Measurements from ENCODE around the gene PGS1.
A peak's percentile ranks its signal among the peaks of the same experiment; 100 is the strongest.

PGS1 gene

DNA sequence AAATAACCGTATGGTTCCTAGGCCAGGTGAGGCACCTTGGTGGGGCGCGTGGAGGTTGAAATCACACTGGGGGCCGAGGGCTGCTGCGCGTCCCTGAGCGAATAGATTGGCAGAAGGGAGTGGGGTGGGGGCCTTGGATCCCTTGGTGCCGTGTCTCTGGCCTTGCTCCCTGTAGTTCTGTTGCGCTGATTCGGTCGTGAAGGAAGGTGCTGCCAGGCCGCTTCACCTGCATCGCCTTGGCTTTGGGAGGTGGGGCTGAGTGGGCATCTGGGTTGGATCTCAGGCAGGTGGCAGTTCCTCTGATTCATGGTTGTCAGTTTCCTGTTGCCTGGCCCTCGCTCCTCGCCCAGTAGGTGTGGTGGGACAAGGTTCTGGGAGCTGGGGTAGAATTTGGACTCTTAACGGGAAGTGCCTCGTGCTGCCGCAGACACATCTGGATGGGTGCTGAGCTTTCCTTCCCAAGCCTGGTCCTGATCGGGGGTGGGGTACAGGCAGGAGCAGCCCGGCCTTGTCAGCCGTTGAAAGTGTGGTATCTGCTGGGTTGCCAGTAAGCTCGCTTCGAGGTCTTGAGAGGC lies 30.1 kb downstream of the PGS1 start:
- DNase-seq (ENCODE audit: low read depth), result no peak

DNA sequence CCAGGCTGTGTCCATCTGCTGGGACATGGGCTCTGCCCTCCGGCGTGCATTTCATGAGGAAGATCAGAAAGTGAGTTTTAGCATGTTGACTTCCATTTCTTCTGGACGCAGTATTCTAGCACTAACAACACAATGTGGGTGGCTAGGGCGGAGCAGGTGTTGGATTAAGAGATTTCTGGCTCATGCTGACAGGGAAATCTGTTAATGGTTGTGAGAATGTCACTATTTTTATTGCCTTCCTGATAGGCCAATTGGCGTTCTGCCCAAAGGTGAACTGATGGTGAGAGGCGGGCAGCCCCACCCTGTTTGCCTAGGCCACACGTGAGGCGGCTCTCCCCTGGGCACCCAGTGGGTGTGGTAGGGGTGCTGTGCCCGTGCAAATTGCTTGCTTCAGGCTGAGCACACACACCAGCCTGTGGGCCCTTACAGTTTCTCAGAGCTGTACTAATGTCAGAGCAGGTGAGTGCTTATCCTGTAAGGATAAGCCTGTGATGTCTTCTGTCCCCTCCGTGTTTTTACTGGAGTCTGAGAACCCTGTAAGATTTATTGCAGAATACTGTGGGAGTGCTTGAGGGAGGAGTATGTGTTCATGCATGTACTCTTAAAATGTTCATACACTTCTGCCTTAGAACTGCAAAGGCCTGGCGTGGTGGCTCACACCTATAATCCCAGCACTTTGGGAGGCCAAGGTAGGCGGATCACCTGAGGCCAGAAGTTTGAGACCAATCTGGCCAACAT lies 30.9 kb downstream of the PGS1 start:
- DNase-seq (ENCODE audit: low read depth), result no peak

DNA sequence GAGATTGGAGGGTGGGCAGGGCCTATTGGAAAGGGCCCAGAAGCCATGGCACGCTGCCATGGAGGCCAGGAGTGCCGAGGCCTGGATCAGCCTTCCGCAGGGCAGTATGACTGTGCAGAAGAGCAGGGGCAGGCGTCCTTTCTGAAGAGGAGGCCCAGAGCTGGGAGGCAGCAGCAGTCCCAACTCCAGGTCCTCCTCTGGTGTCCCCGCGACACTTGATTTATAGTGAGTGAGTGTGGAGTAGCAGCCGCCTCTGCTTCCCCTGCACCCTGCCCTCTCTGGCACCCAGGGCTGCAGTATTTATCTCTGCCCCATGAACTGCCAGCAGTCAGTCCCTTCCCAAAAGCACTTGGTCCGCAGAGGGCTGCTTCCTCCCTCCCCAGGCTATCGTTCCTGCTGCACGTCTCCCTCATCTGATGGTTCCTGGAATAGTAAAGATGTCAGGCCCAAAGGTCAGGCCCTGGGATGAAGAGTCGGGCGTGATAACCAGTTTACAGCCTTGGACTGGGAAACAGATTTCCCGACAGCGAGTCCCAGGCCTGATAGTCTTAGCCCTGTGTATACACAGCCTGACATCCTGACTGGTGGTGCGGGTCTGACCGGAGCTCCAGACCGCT lies 32.9 kb downstream of the PGS1 start:
- DNase-seq (ENCODE audit: low read depth), result no peak

DNA sequence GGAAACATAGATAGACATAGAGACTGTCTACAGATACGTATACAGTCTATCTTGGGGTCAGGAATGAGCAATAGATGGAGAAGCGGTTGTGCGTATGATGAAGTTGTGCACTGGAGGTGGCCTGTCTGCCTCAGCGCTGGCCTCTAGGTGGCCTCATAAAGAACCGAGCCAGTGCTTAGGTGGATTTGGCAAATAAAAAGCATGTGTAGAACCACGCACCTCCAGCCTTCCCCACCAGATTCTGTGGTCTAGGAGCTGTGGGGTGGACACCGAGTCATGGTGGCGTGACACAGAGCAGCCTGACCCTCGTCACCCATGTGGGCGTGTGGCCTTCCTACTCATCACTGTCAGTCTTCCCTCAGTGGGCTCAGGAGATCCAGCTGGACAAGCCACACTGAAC lies 34.0 kb downstream of the PGS1 start:
- DNase-seq (ENCODE audit: low read depth), result peak; percentile 45

DNA sequence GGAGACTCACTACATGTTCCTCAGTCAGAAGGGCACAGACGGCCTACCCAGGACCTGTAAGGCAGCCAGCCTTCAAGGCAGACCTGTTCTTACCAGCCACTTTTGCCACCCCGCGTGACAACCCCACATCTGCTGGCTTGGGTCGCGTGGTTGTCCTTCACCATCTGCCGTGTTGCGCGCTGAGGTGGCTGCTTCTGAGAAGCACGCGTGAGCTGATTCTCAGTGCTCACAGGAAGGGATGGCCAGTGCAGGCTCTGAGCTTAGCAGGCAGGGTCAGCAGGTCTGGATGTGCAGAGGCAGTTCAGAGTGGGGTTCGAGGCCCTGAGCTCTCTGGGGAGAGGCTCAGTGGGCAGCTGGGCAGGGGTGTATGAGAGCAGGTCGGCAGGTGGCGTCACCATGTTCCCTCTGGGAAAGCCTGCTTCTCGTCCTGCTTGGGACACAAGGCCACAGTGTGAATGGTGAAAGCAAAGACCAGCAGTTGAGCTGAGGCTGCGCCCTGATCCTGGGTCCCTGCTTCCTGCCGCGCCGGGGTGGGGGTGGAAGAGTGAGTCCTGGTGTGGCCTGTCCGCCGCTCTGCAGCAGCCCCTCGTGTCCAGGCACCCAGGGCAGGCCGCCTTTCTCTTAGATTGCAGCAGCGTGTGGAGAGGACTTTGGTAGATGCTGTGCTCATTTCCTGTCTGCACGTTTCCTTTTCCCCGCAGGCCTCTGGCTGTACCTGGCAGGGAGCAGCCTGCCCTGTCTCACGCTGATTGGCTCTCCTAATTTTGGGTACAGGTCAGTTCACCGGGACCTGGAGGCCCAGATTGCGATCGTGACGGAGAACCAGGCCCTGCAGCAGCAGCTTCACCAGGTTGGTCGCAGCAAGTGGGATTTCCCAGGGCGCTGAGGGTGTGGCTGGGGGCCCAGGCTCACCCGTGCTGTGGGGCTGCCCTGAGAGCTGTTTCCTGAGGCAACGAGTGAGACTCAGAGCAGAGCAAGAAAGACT lies 36.0 kb downstream of the PGS1 start:
- DNase-seq (ENCODE audit: low read depth), result no peak

DNA sequence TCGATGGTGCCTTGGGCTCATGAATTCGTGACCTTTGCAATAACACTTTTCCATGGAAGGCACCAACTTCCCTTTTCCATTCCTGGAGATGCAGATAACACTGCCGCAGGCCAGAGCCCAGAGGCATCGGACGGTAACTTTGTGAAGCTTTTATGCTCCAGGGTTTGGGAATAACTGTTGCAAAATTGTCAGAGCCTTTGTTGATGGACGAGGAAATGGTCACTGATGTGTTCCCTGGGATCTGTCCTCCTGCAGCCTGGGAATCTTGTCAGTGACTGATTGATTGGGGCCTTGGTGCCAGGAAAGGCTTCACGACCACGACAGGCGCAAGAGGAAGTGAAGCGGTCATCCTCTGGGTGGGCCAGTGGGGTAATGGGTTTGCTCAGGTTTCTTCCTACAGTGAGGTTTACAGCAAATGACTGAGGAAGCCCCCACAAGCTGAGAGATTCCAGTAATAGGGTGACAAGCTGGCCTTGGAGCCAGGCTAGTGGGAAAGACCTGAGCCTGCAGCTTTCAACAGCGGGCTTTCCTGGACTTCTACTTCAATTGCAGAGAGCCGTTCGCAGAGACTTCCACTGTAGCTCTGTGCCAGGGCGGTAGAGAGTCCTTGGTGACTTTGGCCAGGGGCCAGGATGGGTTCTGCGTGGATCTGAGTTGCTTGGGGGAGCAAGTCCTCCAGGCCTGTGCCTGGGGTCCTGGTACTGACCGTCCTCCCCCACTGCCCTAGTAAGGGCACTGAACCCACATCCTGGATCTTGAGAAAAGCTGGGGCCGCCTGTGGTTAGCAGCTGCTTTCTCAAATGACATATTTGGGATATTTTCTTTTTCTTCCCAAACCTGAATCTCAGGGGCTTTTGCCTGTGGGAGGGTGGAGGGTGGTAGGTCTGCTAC lies 37.6 kb downstream of the PGS1 start:
- peak; percentile 55 for DNase-seq (ENCODE audit: low read depth)

DNA sequence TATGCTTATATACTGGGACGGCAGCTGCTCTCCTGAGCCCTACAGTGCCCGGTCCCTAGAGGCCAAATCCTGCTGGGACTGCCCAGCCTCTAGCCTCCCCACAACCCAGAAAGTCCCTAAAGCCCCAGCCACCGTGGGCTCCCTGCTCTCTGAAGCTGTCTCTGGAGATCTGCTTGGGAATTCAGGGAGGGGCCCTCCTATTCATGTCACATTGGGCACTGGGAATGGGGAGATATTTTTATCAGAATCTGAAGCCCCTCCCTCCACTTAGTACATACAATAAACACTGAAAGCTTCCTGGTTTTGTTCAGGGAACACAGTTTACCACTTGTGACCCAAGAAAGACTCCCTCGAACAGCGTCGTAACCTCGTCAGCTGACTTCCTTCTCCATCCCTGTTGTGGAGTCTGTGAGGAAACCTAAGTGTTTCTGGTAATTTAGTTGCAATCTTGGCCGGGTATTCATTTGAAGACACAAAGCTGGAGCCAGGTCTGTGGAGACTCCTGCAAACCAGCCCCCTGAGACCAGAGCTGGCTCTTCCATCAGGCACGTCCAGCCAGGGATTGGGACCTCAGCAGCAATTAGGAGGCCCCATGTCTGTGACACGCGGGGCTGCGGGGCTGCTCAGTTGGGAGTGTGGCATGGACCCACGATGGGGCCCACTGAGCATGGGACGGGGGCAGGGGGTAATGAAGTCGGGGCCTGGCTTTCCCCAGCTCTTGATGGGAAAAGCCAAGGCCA lies 38.5 kb downstream of the PGS1 start:
- peak; percentile 63 for DNase-seq (ENCODE audit: low read depth)

DNA sequence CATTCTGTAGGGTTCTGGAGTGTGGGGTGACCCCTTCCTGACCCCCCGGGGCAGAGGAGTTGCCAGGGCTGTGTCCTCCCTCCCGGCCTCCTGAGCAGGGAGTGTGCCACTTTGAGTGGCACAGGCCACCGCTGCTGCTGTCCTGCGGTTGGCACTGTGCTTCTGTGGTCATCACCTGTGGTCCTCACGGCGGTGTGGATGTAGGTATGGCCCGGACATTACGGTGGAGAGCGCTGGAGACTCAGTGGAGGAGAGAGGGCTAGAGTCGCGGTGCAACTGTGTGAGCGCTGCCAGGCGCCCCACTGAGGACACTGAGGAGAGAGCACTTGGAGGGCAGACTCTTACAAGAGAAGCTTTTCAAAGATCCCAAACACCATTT lies 39.1 kb downstream of the PGS1 start:
- no peak for DNase-seq (ENCODE audit: low read depth)

DNA sequence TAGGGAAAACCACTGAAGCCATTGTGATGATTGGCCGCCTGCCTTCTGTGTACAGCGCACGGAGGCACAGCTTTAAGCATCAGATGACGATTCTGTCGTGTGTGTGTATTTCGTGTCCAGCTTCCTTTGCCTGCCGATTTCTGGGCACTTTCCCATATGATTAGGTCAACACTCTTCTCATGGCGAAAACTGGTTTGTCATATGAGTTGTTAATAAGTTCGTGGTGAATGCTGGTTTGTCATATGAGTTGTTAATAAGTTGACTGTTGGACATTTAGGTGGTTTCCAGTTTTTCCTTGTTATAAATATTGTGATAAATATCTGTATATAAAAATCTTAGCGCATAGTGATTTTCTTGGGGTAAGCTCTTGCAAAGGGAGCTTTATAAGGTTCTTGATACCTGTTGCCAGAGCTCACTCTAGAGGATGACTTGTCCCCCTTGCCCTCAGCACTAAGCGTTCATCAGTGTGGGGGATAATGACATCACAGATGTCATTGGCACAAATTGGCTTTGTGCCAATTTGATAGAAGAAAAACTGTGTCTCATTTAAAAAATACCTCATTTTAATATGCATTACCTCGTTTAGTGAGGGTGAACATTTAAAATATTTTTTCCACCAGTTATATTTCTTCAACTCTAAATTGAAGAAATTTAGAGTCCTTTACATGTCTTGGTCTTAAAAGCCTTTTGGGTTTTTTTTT lies 40.0 kb downstream of the PGS1 start:
- DNase-seq (ENCODE audit: low read depth), result no peak

DNA sequence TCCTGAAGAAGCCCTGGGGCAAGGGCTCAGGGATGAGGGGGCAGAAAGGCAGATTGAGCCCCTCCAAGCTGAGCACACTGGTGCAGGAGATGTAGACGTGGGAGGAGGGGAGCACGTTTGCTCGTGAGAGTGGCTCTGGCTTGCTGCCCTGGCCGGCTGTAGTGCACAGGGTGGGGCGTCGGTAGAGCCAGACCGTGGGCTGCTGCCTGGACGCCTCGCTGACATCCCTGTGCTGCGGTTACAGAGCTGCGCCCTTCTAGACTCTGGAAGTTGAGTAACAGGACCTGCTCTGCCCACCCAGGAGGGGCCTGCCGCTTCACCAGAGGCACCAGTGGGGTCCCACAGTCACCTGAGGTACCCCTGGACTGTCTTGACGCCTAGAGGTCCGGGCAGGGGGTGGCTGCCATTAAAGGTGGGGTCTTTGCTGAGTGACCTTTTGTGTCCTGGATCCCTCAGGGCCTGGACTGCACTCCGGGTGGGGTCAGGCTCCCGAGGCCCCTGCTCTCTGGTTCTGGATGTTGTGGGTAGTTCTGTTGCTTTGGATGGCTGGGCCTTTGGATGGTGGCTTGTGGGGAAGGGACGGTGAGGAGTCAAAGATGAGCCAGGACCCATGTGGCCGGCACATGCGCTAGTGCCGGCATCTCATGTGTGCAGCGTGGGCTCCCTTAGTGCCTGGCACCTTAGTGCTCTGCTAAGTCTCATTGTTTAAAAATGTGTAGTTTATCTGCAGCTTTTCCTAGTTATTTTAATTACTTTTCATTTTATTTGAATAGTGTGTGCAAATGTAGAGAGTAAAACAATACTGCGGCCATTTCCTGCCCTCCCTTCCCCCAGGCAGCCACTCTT lies 41.7 kb downstream of the PGS1 start:
- DNase-seq (ENCODE audit: low read depth), result no peak

DNA sequence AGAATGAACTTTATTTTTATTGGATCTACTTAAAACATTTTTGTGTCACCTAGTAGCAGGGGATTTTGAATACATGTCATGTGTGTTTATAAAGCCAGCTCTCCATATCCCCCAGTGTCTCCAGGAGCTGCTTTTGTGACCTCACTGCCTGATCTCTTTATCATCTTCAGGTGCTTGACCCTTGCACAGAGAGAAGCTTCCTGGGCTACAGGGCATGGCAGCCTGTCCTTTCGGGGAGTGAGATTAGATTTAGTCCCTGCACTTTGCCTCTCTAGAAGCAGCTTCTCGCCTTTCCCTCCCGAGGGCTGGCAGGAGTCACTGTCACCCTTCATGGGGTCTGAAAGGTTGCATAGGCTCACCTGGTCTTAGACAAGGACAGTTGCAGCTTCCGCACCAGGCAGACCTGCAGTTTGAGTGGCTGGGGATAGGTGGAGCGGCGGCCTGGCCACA lies 42.7 kb downstream of the PGS1 start:
- DNase-seq (ENCODE audit: low read depth), result no peak

DNA sequence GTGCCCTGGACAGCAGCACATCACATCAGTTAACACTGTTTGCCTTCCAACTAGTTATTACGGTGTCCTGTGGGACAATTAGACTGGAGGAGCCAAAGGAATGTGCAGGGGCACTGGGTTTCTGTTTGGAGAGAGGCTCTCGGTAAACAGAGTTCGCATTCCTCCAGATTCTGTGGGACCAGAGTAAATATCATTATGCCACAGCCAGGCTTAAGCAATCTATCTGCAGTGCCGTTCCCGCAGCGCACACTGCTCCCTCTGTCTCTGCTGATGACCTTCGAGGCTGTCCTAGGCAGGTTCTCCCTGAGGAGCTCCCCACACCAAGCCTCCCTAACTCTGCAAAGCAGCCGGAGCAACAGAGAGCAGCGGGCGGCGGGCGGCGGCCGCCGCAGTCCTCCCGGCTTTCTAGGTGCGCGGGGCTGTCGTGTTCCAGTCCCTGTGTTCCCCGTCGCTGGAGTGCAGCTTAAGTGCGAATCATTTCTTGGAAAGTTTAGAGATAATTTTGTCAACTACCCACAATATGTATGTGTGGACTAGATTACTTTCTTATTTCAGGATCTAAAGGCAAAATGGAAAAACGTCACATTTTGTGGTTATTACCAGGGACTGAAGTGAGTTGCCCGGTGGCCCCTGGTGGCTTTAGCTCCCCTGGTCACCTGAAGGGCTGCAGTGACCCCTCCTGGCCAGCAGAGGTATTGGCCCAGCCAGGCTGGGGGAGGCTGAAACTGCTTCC lies 43.3 kb downstream of the PGS1 start:
- peak; percentile 63 for DNase-seq (ENCODE audit: low read depth)

DNA sequence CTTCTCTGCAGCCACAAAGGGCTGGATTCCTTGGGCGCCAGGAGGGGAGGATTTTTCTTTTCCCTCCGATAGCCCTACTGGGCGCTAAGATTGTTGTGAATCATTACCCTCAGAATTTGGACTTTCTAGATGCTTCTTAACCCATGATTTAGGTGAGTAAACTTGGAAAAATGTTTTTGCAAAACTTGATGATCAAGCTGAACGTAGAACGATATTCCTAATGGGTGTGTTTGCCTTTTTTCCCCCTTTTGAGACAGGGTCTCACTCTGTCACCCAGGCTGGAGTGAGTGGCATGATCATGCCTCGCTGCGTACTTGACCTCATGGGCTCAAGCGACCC lies 43.8 kb downstream of the PGS1 start:
- no peak for DNase-seq (ENCODE audit: low read depth)

DNA sequence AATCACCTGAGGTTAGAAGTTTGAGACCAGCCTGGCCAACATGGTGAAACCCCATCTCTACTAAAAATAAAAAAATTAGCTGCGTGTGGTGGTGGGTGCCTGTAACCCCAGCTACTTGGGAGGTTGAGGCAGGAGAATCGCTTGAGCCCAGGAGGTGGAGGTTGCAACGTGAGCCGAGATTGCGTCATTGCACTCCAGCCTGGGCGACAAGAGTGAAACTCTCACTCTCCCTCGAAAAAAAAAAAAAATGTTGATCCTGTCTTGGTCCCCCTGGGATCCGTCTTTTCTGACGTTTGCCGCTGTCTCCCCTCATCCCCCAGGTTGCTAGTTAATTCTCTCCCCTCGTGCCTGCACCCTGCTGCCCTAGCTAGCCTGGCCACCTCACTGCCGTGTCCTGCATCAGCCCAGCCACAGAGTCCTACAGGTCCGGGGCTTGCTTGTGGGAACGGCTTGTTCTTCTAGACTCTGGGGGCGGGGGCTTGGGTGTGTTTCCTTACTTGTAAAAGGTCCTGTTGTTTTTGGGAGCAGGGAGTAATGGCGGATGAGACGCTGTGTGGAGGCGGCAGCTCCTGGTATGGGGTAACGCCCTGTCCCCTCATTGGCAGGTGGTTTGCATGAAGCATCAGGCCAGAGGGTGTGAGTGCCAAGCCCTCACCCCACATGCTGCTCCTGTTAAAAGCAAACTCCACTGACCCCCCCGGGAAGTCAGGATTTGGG lies 44.6 kb downstream of the PGS1 start:
- no peak for DNase-seq (ENCODE audit: low read depth)

DNA sequence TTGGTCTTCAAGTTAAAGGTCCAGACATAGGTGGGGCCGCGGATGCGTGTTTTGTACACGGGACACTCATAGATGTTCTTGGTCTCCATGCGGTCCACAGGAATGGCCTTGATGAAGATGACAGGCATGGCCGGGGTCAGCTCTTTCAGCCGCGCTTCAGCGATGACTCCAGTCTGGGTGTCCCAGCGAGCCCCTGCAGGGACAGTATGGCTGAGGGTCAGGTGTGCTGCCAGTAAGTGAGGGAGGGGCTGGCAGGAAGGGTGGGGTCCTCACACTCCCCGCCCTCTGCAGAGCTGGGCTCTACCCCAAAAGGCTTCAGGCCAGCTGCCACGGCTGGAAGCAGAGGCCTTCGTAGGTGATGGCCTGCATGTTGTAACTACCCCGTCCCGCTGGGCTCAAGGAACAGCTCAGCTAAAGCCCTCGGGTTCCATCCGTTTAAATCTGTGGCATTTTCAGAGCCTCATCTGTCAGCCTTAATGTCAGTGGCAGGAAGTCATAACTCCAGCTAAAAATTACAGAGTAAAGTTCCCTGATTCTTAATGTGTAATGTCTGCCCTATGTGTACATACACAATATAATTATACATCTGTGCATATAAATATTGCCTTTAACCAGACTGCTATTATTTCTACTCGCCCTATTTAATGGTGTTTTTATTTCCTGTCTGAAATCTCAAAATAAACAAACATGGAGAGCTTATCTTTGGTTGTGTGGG lies 45.7 kb downstream of the PGS1 start:
- no peak for DNase-seq (ENCODE audit: low read depth)

DNA sequence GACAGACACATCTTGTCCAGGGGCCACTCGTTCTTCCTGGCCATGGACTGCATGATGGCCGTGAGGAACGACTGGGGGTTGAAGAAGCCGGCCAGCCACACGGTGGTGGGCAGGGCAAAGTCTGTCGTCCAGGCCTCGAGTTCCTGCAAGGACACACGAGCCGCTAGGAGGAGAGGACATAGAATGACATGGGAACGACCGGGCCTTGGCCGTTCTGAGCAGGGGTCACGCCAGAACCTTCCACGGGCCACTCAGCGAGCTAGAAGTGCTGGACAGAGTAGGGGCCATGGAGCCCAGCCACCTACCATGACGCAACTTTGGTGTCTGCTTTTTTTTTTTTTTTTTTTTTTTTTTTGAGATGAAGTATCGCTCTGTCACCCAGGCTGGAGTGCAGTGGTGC lies 47.0 kb downstream of the PGS1 start:
- no peak for DNase-seq (ENCODE audit: low read depth)

DNA sequence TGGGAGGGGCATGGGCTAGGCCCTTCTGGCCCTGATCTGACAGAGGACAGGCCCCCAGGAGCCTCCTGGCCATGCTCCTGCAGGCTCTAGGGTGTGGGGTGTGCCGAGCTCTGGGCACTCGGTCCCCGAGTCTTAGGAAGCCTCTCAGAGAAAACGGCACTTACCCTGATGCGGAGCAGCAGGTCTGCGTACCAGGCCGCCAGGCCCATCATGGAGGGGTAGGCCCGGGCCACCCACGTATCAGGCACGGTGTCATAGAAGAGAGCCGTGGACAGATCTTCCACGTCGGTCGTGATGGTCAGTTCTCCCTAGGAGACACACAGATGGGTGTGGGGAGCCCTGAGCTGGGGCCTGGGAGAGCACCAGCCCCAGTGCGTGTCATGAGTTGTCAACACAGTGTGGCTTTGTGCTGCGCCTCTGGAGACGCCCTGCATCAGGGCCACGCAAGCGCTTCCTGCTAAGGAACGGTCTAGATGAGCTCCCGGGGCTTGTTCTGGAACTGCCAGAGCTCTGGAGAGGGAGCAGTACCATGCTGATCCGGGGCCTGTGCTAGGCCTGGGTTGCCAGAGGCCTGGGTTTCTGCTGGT lies 47.9 kb downstream of the PGS1 start:
- DNase-seq (ENCODE audit: low read depth), result no peak
